ENCODE measurements around the gene TDG.
A peak's percentile ranks its signal among the peaks of the same experiment; 100 is the strongest.

Gene TDG
- 33.8 to 73.0 (median 53.8) reads per million in 18 experiments for total RNA-seq

- peak; percentile 97 for DNase-seq
These were observed at the start of gene TDG for GRCh38 chr12:103965590-103966504. Gene TDG (plus strand): TSS chr12:103965872. CDS start chr12:103966038, 166 bp downstream.

- DNase-seq, result no peak
These were observed 47.8 kb upstream of the TDG start for GRCh38 chr12:103917873-103918272.

- DNase-seq, result no peak
These were observed 40.7 kb upstream of the TDG start for GRCh38 chr12:103924761-103925641.

- DNase-seq, result peak; percentile 52 to 56
These were observed 37.0 kb upstream of the TDG start for GRCh38 chr12:103928682-103929045.

GRCh38 chr12:103929046-103929783, 36.5 kb upstream of the TDG start:
- peak; percentile 85 to 87 for DNase-seq

GRCh38 chr12:103929784-103930033, 36.0 kb upstream of the TDG start:
- no peak for DNase-seq

GRCh38 chr12:103930034-103930786, 35.5 kb upstream of the TDG start, which contains the start of gene HSP90B1:
Gene HSP90B1 (plus strand): TSS chr12:103930410. CDS start chr12:103930516, 106 bp downstream.
- peak; percentile 100 for DNase-seq

- DNase-seq, result peak; percentile 61 to 65
These were observed 34.6 kb upstream of the TDG start for GRCh38 chr12:103930787-103931735.

GRCh38 chr12:103933237-103933636, 32.4 kb upstream of the TDG start:
- no peak for DNase-seq

- no peak for DNase-seq
These were observed 29.0 kb upstream of the TDG start for GRCh38 chr12:103936679-103937078.

- no peak for DNase-seq
These were observed 20.7 kb upstream of the TDG start for GRCh38 chr12:103944964-103945363.

- DNase-seq, result peak; percentile 52 to 84
These were observed 17.7 kb upstream of the TDG start for GRCh38 chr12:103947871-103948555.

GRCh38 chr12:103948746-103949406, 16.8 kb upstream of the TDG start:
- DNase-seq, result no peak

GRCh38 chr12:103952497-103952896, 13.2 kb upstream of the TDG start:
- no peak for DNase-seq

- DNase-seq, result no peak
These were observed 9.7 kb upstream of the TDG start for GRCh38 chr12:103955811-103956508.

- no peak for DNase-seq
These were observed 9.1 kb upstream of the TDG start for GRCh38 chr12:103956509-103957027.

GRCh38 chr12:103957865-103958388, 7.7 kb upstream of the TDG start:
- DNase-seq, result no peak

GRCh38 chr12:103958621-103959020, 7.1 kb upstream of the TDG start:
- no peak for DNase-seq
